ENCODE measurements around the gene RPA1.

The RPA1 gene

DNA sequence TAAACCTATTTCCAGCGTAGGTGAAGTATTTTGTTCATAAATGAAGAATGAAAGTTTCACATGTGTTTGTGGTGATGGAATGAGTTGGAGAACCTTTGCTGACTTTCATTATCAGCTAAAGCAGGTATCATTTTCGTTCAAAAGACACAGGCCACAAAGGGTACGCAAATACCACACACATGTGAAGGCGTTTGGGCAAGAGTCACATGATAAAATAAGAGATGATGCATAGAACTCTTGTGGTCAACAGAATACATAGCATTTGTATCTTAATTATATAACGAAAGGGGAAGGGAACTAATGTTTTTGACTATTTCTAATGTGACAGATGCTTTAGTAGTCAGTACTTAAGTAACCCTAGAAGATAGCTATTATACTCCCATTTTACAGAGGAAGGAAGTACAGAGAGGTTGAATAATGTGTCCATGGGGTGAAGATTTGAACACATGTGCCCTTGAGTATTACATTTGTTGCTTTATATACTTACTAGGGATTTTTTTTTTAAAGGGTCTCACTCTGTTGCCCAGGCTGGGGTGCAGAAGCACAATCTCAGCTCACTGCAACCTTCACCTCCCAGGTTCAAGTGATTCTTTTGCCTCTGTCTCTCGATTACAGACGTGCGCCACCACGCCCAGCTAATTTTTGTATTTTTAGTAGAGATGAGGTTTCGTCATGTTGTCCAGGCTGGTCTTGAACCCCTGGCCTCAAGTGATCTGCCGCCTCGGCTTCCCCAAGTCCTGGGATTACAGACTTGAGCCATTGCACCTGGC lies 4.8 kb downstream of the RPA1 start:
- POLR2A ChIA-PET: no interaction called here
- Histone ChIP-seq H3K36me3 (ENCODE audit: control insufficient read depth in 2 of 2, insufficient read depth in 1 of 2, low read length in 2 of 2) (peaks cover 30 to 51% of the 10 kb centered on the region in 2 experiments), H3K4me1 (ENCODE audit: control insufficient read depth, insufficient read depth, low read length) (no peaks in the 10 kb centered on the region), H3K9me3 (ENCODE audit: control insufficient read depth, insufficient read depth, low read depth, low read length) (no peaks in the 10 kb centered on the region), H3K27ac (ENCODE audit: extremely low read depth, low read depth, low read length) (no peak overlapping the region), H3K4me3 (ENCODE audit: low read depth, low read length) (no peak overlapping the region)
- CTCF ChIA-PET: interaction anchor here (0.6 to 1.5 kb wide), 3 partner anchors 29 to 239 kb away, joined by 3 to 4 read pairs (median 3); no protein-coding TSS in a partner anchor
- TF ChIP-seq ZBTB8A (tag by site-specific recombination; IDR thresholded peaks at IDR 0.05) (no peak), ZNF654 (tag by site-specific recombination; IDR thresholded peaks at IDR 0.05; ENCODE audit: low read depth) (no peak), ZNF121 (tag by site-specific recombination; IDR thresholded peaks at IDR 0.05) (peak; percentile 91)
- TF ChIP-seq, protein P1, sequence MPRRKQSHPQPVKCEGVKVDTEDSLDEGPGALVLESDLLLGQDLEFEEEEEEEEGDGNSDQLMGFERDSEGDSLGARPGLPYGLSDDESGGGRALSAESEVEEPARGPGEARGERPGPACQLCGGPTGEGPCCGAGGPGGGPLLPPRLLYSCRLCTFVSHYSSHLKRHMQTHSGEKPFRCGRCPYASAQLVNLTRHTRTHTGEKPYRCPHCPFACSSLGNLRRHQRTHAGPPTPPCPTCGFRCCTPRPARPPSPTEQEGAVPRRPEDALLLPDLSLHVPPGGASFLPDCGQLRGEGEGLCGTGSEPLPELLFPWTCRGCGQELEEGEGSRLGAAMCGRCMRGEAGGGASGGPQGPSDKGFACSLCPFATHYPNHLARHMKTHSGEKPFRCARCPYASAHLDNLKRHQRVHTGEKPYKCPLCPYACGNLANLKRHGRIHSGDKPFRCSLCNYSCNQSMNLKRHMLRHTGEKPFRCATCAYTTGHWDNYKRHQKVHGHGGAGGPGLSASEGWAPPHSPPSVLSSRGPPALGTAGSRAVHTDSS (tag by site-specific recombination; IDR thresholded peaks at IDR 0.05): no peak

DNA sequence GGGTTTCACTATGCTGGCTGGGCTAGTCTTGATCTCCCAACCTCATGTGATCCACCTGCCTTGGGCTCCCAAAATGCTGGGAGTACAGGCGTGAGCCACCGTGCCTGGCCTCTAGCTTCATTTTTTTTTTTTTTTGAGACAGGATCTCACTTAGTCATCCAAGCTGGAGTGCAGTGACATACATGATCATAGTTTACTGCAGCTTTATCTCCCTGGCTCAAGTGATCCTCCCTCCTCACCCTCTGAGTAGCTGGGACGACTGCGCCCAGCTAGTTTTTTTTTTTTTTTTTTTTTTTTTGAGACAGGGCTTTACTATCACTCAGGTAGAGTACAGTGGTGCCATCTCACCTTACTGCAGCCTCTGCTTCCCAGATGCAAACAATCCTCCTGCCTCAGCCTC lies 9.7 kb downstream of the RPA1 start:
- H3K4me3 ChIP-seq (ENCODE audit: low read depth, low read length): no peak overlapping the region
- H3K4me1 ChIP-seq (ENCODE audit: control insufficient read depth, insufficient read depth, low read length): peaks cover 13% of the 10 kb centered on the region
- ChIA-PET CTCF (interaction anchor here (0.6 kb wide), 1 partner anchor 42 kb away, joined by 3 read pairs; no protein-coding TSS in a partner anchor), POLR2A (interaction anchor here (0.9 to 1.8 kb wide), 3 partner anchors 10 kb away, joined by 5 to 6 read pairs (median 6); partner anchors contain the start of genes RPA1 and SMYD4)
- H3K27ac ChIP-seq (ENCODE audit: extremely low read depth, low read depth, low read length): no peak overlapping the region
- peaks cover 33 to 37% of the 10 kb centered on the region in 2 experiments for H3K36me3 ChIP-seq (ENCODE audit: control insufficient read depth in 2 of 2, insufficient read depth in 1 of 2, low read length in 2 of 2)
- TF ChIP-seq, protein P2, sequence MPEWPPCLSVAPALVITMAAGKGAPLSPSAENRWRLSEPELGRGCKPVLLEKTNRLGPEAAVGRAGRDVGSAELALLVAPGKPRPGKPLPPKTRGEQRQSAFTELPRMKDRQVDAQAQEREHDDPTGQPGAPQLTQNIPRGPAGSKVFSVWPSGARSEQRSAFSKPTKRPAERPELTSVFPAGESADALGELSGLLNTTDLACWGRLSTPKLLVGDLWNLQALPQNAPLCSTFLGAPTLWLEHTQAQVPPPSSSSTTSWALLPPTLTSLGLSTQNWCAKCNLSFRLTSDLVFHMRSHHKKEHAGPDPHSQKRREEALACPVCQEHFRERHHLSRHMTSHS (tag by site-specific recombination; IDR thresholded peaks at IDR 0.05): no peak
- TF ChIP-seq ZNF585B (tag by site-specific recombination; IDR thresholded peaks at IDR 0.05) (no peak), ZNF629 (tag by site-specific recombination; IDR thresholded peaks at IDR 0.05) (no peak), ZNF707 (tag by site-specific recombination; IDR thresholded peaks at IDR 0.05) (no peak), SP7 (tag by site-specific recombination; IDR thresholded peaks at IDR 0.05) (no peak), MYNN (tag by site-specific recombination; IDR thresholded peaks at IDR 0.05; ENCODE audit: borderline replicate concordance) (no peak)
- TF ChIP-seq, protein P3, sequence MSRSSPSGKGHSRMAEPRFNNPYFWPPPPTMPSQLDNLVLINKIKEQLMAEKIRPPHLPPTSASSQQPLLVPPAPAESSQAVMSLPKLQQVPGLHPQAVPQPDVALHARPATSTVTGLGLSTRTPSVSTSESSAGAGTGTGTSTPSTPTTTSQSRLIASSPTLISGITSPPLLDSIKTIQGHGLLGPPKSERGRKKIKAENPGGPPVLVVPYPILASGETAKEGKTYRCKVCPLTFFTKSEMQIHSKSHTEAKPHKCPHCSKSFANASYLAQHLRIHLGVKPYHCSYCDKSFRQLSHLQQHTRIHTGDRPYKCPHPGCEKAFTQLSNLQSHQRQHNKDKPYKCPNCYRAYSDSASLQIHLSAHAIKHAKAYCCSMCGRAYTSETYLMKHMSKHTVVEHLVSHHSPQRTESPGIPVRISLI (tag by site-specific recombination; IDR thresholded peaks at IDR 0.05): peak; percentile 20; the same call in 1 of the 2 replicates
- TF ChIP-seq, protein P4, sequence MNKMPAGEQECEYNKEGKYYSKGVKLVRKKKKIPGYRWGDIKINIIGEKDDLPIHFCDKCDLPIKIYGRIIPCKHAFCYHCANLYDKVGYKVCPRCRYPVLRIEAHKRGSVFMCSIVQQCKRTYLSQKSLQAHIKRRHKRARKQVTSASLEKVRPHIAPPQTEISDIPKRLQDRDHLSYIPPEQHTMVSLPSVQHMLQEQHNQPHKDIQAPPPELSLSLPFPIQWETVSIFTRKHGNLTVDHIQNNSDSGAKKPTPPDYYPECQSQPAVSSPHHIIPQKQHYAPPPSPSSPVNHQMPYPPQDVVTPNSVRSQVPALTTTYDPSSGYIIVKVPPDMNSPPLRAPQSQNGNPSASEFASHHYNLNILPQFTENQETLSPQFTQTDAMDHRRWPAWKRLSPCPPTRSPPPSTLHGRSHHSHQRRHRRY (tag by site-specific recombination; IDR thresholded peaks at IDR 0.05): no peak
- TF ChIP-seq, protein P5, sequence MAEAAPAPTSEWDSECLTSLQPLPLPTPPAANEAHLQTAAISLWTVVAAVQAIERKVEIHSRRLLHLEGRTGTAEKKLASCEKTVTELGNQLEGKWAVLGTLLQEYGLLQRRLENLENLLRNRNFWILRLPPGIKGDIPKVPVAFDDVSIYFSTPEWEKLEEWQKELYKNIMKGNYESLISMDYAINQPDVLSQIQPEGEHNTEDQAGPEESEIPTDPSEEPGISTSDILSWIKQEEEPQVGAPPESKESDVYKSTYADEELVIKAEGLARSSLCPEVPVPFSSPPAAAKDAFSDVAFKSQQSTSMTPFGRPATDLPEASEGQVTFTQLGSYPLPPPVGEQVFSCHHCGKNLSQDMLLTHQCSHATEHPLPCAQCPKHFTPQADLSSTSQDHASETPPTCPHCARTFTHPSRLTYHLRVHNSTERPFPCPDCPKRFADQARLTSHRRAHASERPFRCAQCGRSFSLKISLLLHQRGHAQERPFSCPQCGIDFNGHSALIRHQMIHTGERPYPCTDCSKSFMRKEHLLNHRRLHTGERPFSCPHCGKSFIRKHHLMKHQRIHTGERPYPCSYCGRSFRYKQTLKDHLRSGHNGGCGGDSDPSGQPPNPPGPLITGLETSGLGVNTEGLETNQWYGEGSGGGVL (tag by site-specific recombination; IDR thresholded peaks at IDR 0.05): no peak
- no peaks in the 10 kb centered on the region for H3K9me3 ChIP-seq (ENCODE audit: control insufficient read depth, insufficient read depth, low read depth, low read length)

DNA sequence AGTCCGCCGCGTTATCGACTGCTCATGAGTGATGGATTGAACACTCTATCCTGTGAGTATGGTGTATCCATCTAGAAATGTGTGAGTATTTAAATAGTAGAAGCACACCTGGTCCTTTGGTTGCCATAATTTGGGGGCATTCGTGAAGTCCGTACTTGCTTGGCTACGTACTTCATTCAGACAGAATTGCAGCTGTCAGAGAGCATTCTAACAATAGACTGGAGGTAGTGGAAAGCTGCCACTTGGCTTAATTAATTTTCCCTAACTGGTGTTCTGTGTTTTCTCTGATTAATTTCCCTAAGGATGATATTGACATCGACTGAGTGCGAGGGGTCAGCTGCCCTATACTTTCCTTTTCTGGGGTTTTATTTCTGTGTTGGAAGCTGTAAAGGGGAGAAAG lies 14.1 kb downstream of the RPA1 start:
- Histone ChIP-seq H3K27ac (ENCODE audit: extremely low read depth, low read depth, low read length) (no peak overlapping the region), H3K9me3 (ENCODE audit: control insufficient read depth, insufficient read depth, low read depth, low read length) (no peaks in the 10 kb centered on the region), H3K36me3 (ENCODE audit: control insufficient read depth in 2 of 2, insufficient read depth in 1 of 2, low read length in 2 of 2) (peaks cover 45 to 56% of the 10 kb centered on the region in 2 experiments), H3K4me3 (ENCODE audit: low read depth, low read length) (no peak overlapping the region), H3K4me1 (ENCODE audit: control insufficient read depth, insufficient read depth, low read length) (peaks cover 13% of the 10 kb centered on the region)
- TF ChIP-seq ZNF423 (tag by site-specific recombination; IDR thresholded peaks at IDR 0.05) (no peak), KLF10 (tag by site-specific recombination; IDR thresholded peaks at IDR 0.05) (no peak)
- POLR2A ChIA-PET: no interaction called here
- CTCF ChIA-PET: interaction anchor here (0.7 to 1.4 kb wide), 3 partner anchors 38 to 719 kb away, joined by 3 to 4 read pairs (median 3); no protein-coding TSS in a partner anchor

All from HEK293 (cell line).